Activated T-helper 2 cell treated with anti-CD3 and anti-CD28 coated beads, Interferon-gamma antibody, Interleukin-2, Interleukin-4, amounts not matched to agents 10 μg/mL and 5 μg/mL and 100 μg/mL, durations not matched to agents 14 hours and 24 hours and 36 hours (primary cell): Measurements from ENCODE around the gene RHO. TPM values are rescaled to one million over a fixed set of nuclear protein-coding genes. Genes with fewer than 3 reads are reported as not detected.
"Not testable (repeated sequence)": the region's sequence is repeated elsewhere in the genome, so short reads cannot be mapped to it uniquely, and the experiment has no call there.

Source experiments
- DNase-seq: peaks from one replicate; pipeline ENCODE4 v3.0.0; 2021; ENCODE audit warnings: low spot score
- H3K27ac Mint-ChIP-seq: one replicate; pipeline ENCODE4 v1.8.0; 2021; ENCODE audit warnings: mixed read lengths
- H3K27me3 Mint-ChIP-seq: one replicate; pipeline ENCODE4 v1.8.0; 2021; ENCODE audit warnings: low read depth, mixed read lengths
- H3K36me3 Mint-ChIP-seq: one replicate; pipeline ENCODE4 v1.8.0; 2021; ENCODE audit warnings: low read depth, mixed read lengths
- H3K4me1 Mint-ChIP-seq: one replicate; pipeline ENCODE4 v1.8.0; 2021; ENCODE audit warnings: low read depth, mixed read lengths
- H3K4me3 Mint-ChIP-seq: one replicate; pipeline ENCODE4 v1.8.0; 2021; ENCODE audit warnings: low read depth, mild to moderate bottlenecking, moderate library complexity, mixed read lengths
- H3K9me3 Mint-ChIP-seq: one replicate; pipeline ENCODE4 v1.8.0; 2021; ENCODE audit warnings: mixed read lengths
- intact Hi-C: fragments of 100-400 bp; cut with micrococcal nuclease; formaldehyde crosslinking; loops from one replicate; pipeline ENCODE4 v1.15.1; 2023
- total RNA-seq: library from RNA; stranded (reverse); gene quantifications from 2 replicates; pipeline ENCODE4 v1.2.3, GENCODE V29; 2022

Gene RHO
- total RNA-seq, 1 donor from 2014 or later = not detected

DNA sequence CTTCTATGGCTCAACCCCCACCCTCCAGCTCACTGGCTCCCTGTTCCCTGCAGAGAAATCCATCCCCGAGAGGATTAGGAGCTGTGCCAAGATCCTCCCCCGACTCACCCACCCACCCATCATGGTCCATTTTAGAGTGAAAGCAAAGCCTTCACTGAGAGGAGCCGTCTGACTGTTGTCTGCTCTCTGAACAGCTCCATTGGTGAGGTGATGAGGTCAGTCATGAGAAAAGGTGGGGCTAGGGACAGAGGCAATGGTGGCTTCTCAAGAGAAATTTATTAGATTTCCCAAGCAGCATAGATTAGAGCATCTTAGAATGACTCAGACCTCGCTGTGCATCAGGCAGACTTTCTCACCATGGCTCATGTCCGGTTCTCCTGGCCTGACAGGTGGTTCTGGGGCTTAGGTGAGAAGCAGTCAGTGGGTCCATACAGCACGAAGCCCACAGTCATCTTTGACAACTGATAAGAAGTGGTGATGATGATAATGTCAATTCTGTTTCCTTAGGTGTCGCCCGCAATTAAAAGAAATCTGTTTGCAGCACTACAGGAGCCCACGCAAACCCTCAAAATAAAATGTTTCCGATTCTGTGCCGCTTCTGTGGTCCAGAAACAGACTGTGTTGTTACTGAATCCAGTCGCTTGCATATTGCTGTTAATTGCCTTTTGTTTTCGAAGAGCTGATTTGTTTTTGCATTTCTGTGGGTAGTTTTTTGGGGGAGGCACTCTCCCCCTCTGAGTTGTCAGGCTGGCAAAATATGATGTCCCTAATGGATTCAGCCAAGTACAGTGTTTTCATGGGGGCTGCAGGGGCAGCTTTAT, 24.8 kb upstream of the RHO start:
- Mint-ChIP-seq H3K4me3 (no peak overlapping the region), H3K9me3 (no peaks in the 10 kb centered on the region), H3K27ac (no peak overlapping the region), H3K36me3 (no peaks in the 10 kb centered on the region), H3K27me3 (no peaks in the 10 kb centered on the region), H3K4me1 (no peaks in the 10 kb centered on the region)
- no peak for DNase-seq
- intact Hi-C loops = no loop called here

DNA sequence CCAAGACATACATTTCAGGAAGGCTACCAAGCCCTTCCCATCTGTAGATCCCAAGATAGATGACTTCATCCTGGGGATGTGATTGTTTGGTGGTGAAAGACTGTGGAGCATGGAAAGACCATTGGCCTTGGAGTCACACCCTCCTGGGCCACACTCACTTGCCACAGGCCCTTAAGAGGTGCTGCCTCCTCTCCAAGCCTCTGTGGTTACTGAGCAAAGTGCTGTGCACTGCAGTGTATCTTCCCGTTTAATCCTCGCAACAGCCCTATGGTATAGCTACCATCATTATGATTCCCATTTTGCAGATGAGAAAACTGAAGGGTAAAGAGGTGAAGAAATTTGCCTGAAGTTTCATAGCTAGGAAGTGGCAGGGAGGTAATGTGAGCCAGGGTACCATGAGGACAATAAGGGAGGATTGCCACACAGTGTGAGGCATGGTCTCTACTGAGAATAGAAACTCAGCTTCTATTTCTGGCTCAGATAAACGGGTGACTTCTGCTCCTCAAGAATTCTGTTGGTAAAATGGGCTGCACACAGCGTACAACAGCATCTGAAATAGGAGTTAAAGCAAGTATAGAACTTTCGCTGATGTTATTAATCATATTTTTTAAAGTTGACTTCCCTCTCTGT, 23.9 kb upstream of the RHO start:
- Mint-ChIP-seq H3K27ac (no peak overlapping the region), H3K9me3 (no peaks in the 10 kb centered on the region), H3K4me1 (no peaks in the 10 kb centered on the region), H3K36me3 (no peaks in the 10 kb centered on the region), H3K4me3 (no peak overlapping the region), H3K27me3 (no peaks in the 10 kb centered on the region)
- DNase-seq = no peak
- intact Hi-C loops = no loop called here

DNA sequence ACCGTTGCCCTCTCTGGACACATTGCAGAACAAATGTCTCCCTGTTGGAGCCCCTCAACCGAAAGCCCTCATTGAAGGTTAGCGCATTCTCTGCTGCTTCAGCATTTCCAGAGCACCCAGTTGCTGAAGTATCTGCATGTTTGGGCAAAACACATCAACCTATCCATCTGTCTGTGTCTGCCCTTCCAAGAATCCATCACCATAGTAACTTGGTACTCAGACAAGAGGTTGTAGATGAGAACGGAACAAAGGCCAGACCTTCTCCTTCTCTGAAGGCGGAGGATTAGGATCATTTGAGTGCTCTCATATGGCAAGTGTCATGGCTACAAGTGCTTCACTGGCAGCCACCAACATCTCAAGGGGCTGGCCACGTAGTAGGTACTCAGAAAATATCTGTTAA, 23.1 kb upstream of the RHO start:
- H3K36me3 Mint-ChIP-seq = no peaks in the 10 kb centered on the region

DNA sequence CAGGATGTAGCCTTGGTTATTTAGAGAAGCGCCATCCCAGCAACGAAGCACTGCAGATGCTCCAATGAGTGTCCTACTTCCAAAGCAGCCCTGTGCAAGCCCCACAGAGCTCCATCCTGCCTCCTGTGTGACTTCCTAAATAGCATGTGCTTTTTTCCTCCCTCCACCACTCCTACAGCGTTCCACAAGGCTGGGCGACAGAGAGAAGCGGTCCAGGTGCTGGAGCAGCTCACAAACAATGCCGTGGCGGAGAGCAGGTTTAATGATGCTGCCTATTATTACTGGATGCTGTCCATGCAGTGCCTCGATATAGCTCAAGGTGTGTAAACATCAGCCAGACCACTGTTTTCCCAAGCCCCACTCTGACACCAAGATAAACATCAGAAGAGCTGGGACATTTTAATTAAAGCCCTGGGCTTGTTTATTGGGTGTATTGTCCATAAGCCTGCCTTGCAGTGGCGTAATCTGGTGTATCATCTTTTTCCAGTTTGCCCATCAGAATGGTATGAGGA, 22.2 kb upstream of the RHO start:
- Mint-ChIP-seq H3K9me3 (no peaks in the 10 kb centered on the region), H3K36me3 (no peaks in the 10 kb centered on the region), H3K4me1 (no peaks in the 10 kb centered on the region), H3K4me3 (no peak overlapping the region), H3K27ac (no peak overlapping the region), H3K27me3 (no peaks in the 10 kb centered on the region)
- intact Hi-C loops = no loop called here
- no peak for DNase-seq

More for the DNA sequence above, 23.1 kb upstream of the RHO start:
- no peak overlapping the region for H3K4me3 Mint-ChIP-seq
- no peaks in the 10 kb centered on the region for H3K4me1 Mint-ChIP-seq
- DNase-seq = no peak
- no peak overlapping the region for H3K27ac Mint-ChIP-seq
- H3K27me3 Mint-ChIP-seq = no peaks in the 10 kb centered on the region
- intact Hi-C loops = no loop called here
- H3K9me3 Mint-ChIP-seq = no peaks in the 10 kb centered on the region

DNA sequence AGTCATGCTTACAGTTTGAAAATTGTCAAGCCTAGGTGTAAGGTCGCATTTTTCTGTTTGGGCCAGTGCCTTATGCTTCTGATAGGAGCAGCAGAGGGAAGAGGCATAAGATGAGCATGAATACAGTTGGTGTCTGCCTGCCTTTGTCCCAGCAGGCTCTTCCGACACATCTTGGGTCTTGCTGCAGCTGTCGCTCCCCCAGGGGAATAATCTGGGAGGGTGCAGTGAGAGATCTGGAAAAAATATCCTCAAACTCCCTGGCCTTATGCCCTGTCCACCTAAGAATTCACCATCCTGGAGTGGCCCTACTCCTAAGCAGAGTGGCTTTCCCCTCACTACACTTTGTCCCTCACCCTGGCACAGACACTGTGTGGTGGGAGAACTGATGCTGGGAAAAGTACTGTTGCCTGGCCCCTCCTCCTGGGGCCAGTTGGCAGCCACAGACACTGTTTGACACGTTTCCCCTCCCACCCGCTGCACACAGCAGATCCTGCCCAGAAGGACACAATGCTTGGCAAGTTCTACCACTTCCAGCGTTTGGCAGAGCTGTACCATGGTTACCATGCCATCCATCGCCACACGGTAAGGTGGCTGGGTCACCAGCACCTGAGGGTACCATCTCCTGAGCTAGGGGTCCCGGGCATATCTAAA, 21.1 kb upstream of the RHO start:
- no peak overlapping the region for H3K4me3 Mint-ChIP-seq
- no peaks in the 10 kb centered on the region for H3K27me3 Mint-ChIP-seq
- no peaks in the 10 kb centered on the region for H3K4me1 Mint-ChIP-seq
- H3K36me3 Mint-ChIP-seq = no peaks in the 10 kb centered on the region
- H3K9me3 Mint-ChIP-seq = no peaks in the 10 kb centered on the region
- no peak for DNase-seq
- H3K27ac Mint-ChIP-seq = no peak overlapping the region
- intact Hi-C loops = no loop called here

DNA sequence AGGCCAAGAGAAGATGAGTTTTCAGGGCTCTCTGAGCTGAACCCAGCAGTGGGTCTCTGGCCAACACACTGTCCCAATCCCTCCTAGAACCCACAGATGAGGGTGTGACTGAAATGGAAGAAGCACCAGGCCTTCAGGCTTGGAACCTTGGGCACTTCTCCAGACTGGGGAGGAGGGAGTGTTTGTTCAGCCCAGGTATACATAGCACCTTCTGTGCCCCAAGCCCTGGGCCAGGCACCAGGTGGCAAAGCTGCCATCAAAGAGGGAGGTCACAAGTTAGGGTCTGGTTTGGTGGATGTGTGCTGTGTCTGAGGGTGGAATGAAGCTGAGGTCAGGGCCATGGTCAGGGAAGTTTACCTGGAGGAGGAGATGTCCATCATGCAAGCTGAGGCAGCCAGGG, 15.8 kb upstream of the RHO start:
- intact Hi-C loops = no loop called here
- no peaks in the 10 kb centered on the region for H3K36me3 Mint-ChIP-seq
- no peaks in the 10 kb centered on the region for H3K27me3 Mint-ChIP-seq

DNA sequence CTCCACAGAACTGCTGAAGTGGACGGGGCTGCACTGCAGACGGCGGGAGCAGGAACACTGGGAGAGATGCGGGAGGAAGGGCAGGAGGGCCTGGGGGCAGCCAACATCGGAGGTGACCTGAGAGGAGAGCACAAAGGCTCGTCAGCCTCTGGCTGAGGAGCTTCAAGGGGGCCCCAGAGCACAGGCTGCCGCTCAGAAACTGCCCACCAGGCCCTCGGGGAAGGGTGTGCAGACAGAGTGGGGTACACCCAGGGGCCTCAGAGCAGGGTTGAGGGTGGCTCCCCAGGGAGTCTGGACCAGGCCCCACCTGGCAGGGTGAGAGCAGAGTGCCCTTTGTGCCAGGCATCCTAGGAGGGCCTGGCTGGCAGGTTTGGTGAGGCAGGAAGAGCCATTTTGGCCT, 14.7 kb upstream of the RHO start:
- no peak overlapping the region for H3K27ac Mint-ChIP-seq
- H3K27me3 Mint-ChIP-seq = no peaks in the 10 kb centered on the region
- DNase-seq = no peak
- H3K4me1 Mint-ChIP-seq = no peaks in the 10 kb centered on the region
- intact Hi-C loops = no loop called here
- no peak overlapping the region for H3K4me3 Mint-ChIP-seq
- no peaks in the 10 kb centered on the region for H3K36me3 Mint-ChIP-seq
- H3K9me3 Mint-ChIP-seq = no peaks in the 10 kb centered on the region

More for the DNA sequence above, 15.8 kb upstream of the RHO start:
- no peaks in the 10 kb centered on the region for H3K9me3 Mint-ChIP-seq
- H3K27ac Mint-ChIP-seq = no peak overlapping the region
- H3K4me1 Mint-ChIP-seq = no peaks in the 10 kb centered on the region
- no peak for DNase-seq
- no peak overlapping the region for H3K4me3 Mint-ChIP-seq

DNA sequence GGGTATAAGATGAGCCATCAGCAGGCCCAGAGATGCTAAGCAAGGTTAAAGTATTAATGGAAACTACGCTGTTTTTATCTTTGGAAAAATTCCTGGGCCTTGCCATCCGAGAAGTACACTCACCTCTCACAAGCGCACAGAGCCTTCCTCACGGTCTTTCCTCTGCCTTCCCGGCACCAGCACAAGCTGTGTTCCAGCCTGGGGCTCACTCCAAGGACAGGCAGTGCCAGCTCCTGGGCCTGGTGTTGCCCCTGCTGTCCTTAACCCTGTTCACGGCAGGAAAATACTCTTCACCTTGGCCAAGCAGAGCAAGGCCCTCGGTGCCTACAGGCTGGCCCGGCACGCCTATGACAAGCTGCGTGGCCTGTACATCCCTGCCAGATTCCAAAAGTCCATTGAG, 14.3 kb upstream of the RHO start:
- Mint-ChIP-seq H3K4me1 (no peaks in the 10 kb centered on the region), H3K9me3 (no peaks in the 10 kb centered on the region), H3K27me3 (no peaks in the 10 kb centered on the region), H3K36me3 (no peaks in the 10 kb centered on the region), H3K27ac (no peak overlapping the region), H3K4me3 (no peak overlapping the region)
- no peak for DNase-seq
- intact Hi-C loops = no loop called here

DNA sequence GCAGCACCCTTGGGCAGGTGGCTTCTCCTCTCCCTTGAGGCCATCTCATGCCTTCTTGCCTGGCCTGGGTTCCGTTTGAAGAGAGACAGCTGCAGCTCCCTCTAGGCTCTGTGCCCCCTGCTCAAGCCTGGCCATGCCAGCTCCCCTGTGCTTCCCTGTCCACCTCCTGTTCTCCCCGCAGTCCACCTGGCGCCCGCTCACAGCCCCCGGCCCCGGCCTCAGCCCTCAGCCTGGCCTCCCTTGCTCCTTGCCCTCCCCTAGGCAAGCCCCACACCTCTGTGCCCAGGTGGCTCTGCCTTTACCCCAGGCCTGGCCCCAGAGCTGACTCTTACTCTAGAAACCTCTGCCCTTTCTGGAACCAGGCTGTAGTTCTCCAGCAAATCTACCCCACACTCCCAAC, 13.9 kb upstream of the RHO start:
- no peak overlapping the region for H3K27ac Mint-ChIP-seq
- no peaks in the 10 kb centered on the region for H3K36me3 Mint-ChIP-seq
- intact Hi-C loops = no loop called here
- H3K4me3 Mint-ChIP-seq = no peak overlapping the region
- no peaks in the 10 kb centered on the region for H3K9me3 Mint-ChIP-seq
- DNase-seq = no peak
- H3K27me3 Mint-ChIP-seq = no peaks in the 10 kb centered on the region
- no peaks in the 10 kb centered on the region for H3K4me1 Mint-ChIP-seq

DNA sequence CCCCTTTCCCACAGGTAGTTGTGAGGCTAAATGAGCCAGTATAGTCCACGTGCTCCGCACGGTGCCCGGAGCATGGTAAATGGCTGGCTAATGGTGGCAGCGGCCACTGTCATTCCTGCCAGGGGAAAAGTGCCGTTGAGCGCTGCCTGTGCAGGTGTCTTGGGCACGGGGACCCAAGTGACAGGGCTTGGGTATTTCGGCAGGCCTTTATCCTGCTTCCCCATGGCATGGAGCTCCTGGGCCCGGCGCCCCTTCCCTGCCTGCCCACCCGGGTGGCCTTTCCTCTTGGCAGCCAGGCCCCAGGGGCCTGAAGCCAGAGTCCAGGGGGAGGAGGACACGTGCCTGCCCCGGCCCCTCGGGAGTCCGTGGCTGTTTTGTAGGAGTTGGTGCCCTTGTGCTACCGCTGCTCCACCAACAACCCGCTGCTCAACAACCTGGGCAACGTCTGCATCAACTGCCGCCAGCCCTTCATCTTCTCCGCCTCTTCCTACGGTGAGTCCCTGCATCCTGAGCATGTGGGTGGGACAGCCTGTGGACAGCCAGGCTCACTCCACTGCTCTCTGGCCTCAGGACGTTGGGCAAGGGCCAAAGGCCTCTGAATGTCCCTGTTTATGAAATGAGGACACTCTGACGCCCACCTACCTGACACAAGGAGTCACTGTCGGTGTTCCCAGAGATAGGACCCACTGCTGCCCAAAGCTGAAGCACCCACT, 13.2 kb upstream of the RHO start:
- H3K4me3 Mint-ChIP-seq, H3K27me3 Mint-ChIP-seq, H3K4me1 Mint-ChIP-seq, intact Hi-C loops, H3K36me3 Mint-ChIP-seq, H3K9me3 Mint-ChIP-seq, DNase-seq, H3K27ac Mint-ChIP-seq: not testable (repeated sequence)

DNA sequence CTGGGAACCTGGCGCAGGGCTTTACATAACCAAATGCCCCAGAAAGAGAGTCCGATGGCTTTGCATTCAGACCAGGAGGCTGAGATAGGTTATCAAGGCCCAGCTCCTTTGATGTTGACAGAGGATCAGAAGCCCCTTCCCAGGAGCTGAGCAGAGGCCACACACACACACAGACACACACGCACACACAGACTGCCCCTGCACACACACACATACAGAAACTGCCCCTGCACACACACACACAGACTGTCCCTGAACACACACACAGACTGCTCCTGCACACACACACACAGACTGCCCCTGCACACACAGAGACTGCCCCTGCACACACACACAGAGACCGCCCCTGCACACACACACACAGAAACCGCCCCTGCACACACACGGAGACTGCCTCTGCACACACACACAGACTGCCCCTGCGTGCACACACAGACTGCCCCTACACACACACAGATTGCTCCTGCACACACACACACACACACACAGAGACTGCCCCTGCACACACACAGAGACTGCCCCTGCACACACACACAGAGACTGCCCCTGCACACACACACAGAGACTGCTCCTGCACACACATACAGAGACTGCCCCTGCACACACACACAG, 12.5 kb upstream of the RHO start:
- intact Hi-C loops, H3K36me3 Mint-ChIP-seq, DNase-seq, H3K9me3 Mint-ChIP-seq, H3K4me3 Mint-ChIP-seq, H3K27ac Mint-ChIP-seq, H3K4me1 Mint-ChIP-seq, H3K27me3 Mint-ChIP-seq: not testable (repeated sequence)

DNA sequence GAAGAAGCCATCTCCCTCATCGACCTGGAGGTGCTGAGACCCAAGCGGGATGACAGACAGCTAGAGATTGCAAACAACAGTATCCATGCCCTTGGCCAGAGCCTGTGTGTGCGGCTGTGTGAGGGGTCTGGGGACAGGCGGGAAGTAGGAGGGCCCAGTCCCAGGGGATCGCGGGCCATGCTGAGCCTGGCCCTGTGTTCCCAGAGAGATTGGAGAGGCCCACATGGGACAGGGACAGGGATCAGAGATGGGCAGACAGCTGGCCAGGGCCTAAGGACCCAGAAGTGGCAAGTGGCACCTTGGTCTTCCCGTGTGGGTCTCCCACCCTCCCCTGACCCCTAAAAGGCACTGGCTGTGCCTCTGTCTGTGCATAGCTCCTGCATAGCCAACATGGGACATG, 10.9 kb upstream of the RHO start:
- Mint-ChIP-seq H3K4me1 (no peaks in the 10 kb centered on the region), H3K36me3 (no peaks in the 10 kb centered on the region), H3K27me3 (no peaks in the 10 kb centered on the region), H3K9me3 (no peaks in the 10 kb centered on the region), H3K4me3 (no peak overlapping the region), H3K27ac (no peak overlapping the region)
- DNase-seq = no peak
- intact Hi-C loops = no loop called here
